K562 (cell line): Measurements from ENCODE around the gene SLC7A4. TPM values are rescaled to one million over a fixed set of nuclear protein-coding genes. Genes with fewer than 3 reads are reported as not detected.

Experiments
- ATF1 ChIP-seq, 2 experiments: fragments of 450-650 bp in 1 of 2; IDR thresholded peaks; 2 replicates each; pipeline ENCODE4 v1.6.1; 2016; ENCODE audit warnings: missing compliant biosample characterization in 1 of 2, missing genetic modification characterization in 1 of 2
- BMI1 ChIP-seq: fragments of 150-350 bp; IDR thresholded peaks from 2 replicates; pipeline ENCODE4 v1.6.1; 2014; ENCODE audit warnings: low read length
- CAMTA2 ChIP-seq: fragments of 250-450 bp; sonication (Bioruptor Pico); conservative IDR thresholded peaks from 2 replicates; pipeline ENCODE4 v1.5.1; 2022
- CGGBP1 ChIP-seq: fragments of 250-450 bp; sonication (Bioruptor Pico); IDR thresholded peaks from 2 replicates; pipeline ENCODE4 v1.9.0; 2021; ENCODE audit warnings: mild to moderate bottlenecking
- CHCHD3 ChIP-seq: fragments of 250-450 bp; sonication (Bioruptor Pico); IDR thresholded peaks from 2 replicates; pipeline ENCODE4 v2.1.2; 2022; ENCODE audit warnings: mild to moderate bottlenecking
- ELK3 ChIP-seq: fragments of 450-650 bp; formaldehyde crosslinking; IDR thresholded peaks from 2 replicates; pipeline ENCODE4 v1.4.0; 2020; ENCODE audit warnings: mild to moderate bottlenecking
- GTF2A2 ChIP-seq: IDR thresholded peaks from 2 replicates; pipeline ENCODE4 v1.6.1; 2016; ENCODE audit warnings: mild to moderate bottlenecking, missing genetic modification characterization, missing compliant biosample characterization
- JUNB ChIP-seq: fragments of 450-650 bp; formaldehyde crosslinking; conservative IDR thresholded peaks from 2 replicates; pipeline ENCODE4 v1.4.0; 2020; ENCODE audit warnings: mild to moderate bottlenecking
- KLF6 ChIP-seq: fragments of 250-450 bp; sonication (Bioruptor Pico); IDR thresholded peaks from 2 replicates; pipeline ENCODE4 v1.4.0; 2020; ENCODE audit warnings: mild to moderate bottlenecking, moderate library complexity, borderline replicate concordance
- MXD1 ChIP-seq: fragments of 250-450 bp; sonication (Bioruptor Pico); IDR thresholded peaks from 2 replicates; pipeline ENCODE4 v1.8.0; 2021; ENCODE audit warnings: borderline replicate concordance, mild to moderate bottlenecking, moderate library complexity; ENCODE audit not compliant: poor library complexity, severe bottlenecking
- NR0B1 ChIP-seq: fragments of 450-650 bp; IDR thresholded peaks from one replicate; pipeline ENCODE4 v1.6.1; 2018; ENCODE audit warnings: mild to moderate bottlenecking, moderate library complexity; ENCODE audit not compliant: partially characterized antibody
- PHB ChIP-seq: fragments of 250-450 bp; sonication (Bioruptor Pico); IDR thresholded peaks from 2 replicates; pipeline ENCODE4 v1.5.0; 2021
- RFX5 ChIP-seq: IDR thresholded peaks from 2 replicates; pipeline ENCODE4 v1.6.1; 2011; ENCODE audit warnings: low read depth, mild to moderate bottlenecking, improper control_type of control experiment, low read length
- SETDB1 ChIP-seq: IDR thresholded peaks from one replicate; pipeline ENCODE4 v1.6.1; 2012; ENCODE audit warnings: low read length, control low read depth, inconsistent platforms
- TEAD4 ChIP-seq, 2 experiments: sonication (generic) in 1 of 2; formaldehyde crosslinking in 1 of 2; IDR thresholded peaks; 2 replicates each; pipeline versions ENCODE4 v1.6.1 to v1.8.0; 2012 to 2022; ENCODE audit warnings: borderline replicate concordance in 1 of 2, inconsistent platforms in 1 of 2, low read length in 1 of 2, mild to moderate bottlenecking in 1 of 2, missing genetic modification reagents in 1 of 2
- YY1 ChIP-seq, 3 experiments: IDR thresholded peaks; 2 replicates each; pipeline ENCODE4 v1.6.1; 2011; ENCODE audit warnings: low read length in 2 of 3, mild to moderate bottlenecking in 2 of 3, moderate library complexity in 2 of 3, borderline replicate concordance in 1 of 3, control low read depth in 1 of 3, low read depth in 1 of 3; ENCODE audit not compliant: insufficient read depth in 3 of 3, insufficient replicate concordance in 2 of 3, control insufficient read depth in 1 of 3, insufficient read length in 1 of 3; ENCODE audit errors: extremely low read depth in 1 of 3
- ZHX1 ChIP-seq: fragments of 150-350 bp; conservative IDR thresholded peaks from 2 replicates; pipeline ENCODE4 v1.6.1; 2014; ENCODE audit warnings: low read length
- ZNF764 ChIP-seq: fragments of 250-450 bp; sonication (Bioruptor Pico); IDR thresholded peaks from 2 replicates; pipeline ENCODE4 v1.4.0; 2020; ENCODE audit warnings: low read depth, mild to moderate bottlenecking, moderate library complexity
- ZNF785 ChIP-seq: fragments of 250-450 bp; sonication (Bioruptor Pico); IDR thresholded peaks from 2 replicates; pipeline ENCODE4 v1.4.0; 2020; ENCODE audit warnings: mild to moderate bottlenecking
- polyA plus RNA-seq, 8 experiments: library from polyadenylated mRNA; depleted of rRNA in 4 of 8; stranded (reverse) in 5 of 8; unstranded in 3 of 8; fragments of >200 nt; fragmentation: Nextera tagmentation in 2 of 8; fragmentation: Illumina TruSeq in 1 of 8; extraction: Ambion mirVana in 2 of 8; extraction: Trizol in 1 of 8; gene quantifications; 2 replicates each; pipeline versions ENCODE4 v1.2.1 to v1.2.3, GENCODE V29; 2011 to 2014; ENCODE audit warnings: inconsistent platforms in 1 of 8, missing spikeins in 1 of 8
- total RNA-seq, 7 experiments: library from RNA; depleted of rRNA in 6 of 7; stranded (reverse); fragments of >200 nt in 6 of 7; fragmentation: Illumina TruSeq in 2 of 7; extraction: Trizol in 2 of 7; gene quantifications; 2 replicates each; pipeline versions ENCODE4 v1.2.1 to v1.2.3, GENCODE V29; 2011 to 2021; ENCODE audit warnings: low replicate concordance in 1 of 7

Gene SLC7A4
- total and polyA plus RNA-seq, 9 of the 15 experiments (the other 6 are each of a cell fraction or from before 2014, with no cell fraction given), result not detected

GRCh38 chr22:20981787-20982562 lies 50.4 kb downstream of the SLC7A4 start, which contains the start of gene LZTR1 (continued):
- TF ChIP-seq ZNF764 (CRISPR knock-in tag), result peak; percentile 87
- peak; percentile 89; the same call in 1 of the 2 replicates for TF ChIP-seq ZHX1
- TF ChIP-seq CHCHD3 (CRISPR knock-in tag), result peak; percentile 88; the same call in 1 of the 2 replicates
- TF ChIP-seq RFX5, result peak; percentile 61
- TF ChIP-seq TEAD4 (IDR thresholded peaks at IDR 0.05; ENCODE audit: low read length), result no peak
- no peak for TF ChIP-seq TEAD4 (CRISPR knock-in tag; IDR thresholded peaks at IDR 0.05; ENCODE audit: borderline replicate concordance)
- peak in 2 of 3 experiments; percentile 42 to 86 for TF ChIP-seq YY1 (IDR thresholded peaks at IDR 0.05; ENCODE audit: borderline replicate concordance in 1 of 3, control insufficient read depth in 1 of 3, extremely low read depth in 1 of 3, insufficient read depth in 3 of 3, insufficient read length in 1 of 3, insufficient replicate concordance in 2 of 3, low read depth in 1 of 3, low read length in 2 of 3)
- no peak for TF ChIP-seq ATF1 (CRISPR knock-in tag; IDR thresholded peaks at IDR 0.05)
- peak; percentile 98 for TF ChIP-seq ATF1 (tag; IDR thresholded peaks at IDR 0.05)
- TF ChIP-seq SETDB1, result peak; percentile 97
- TF ChIP-seq JUNB (CRISPR knock-in tag), result peak; percentile 66; the same call in 1 of the 2 replicates
- no peak for TF ChIP-seq NR0B1
- TF ChIP-seq CAMTA2 (CRISPR knock-in tag), result peak; percentile 98
- peak; percentile 84; the same call in 1 of the 2 replicates for TF ChIP-seq CGGBP1 (CRISPR knock-in tag)
- peak; percentile 46 for TF ChIP-seq BMI1
- peak; percentile 88 for TF ChIP-seq MXD1 (CRISPR knock-in tag)
- TF ChIP-seq GTF2A2 (tag), result peak; percentile 79
- peak; percentile 95 for TF ChIP-seq KLF6
- TF ChIP-seq PHB, result peak; percentile 96
- 0 out of 2 replicates have a peak, but pooled peaks have one; percentile 89 for TF ChIP-seq ELK3 (CRISPR knock-in tag)
- TF ChIP-seq ZNF785 (CRISPR knock-in tag), result no peak
